BJ (cell line): ENCODE measurements around the gene PYGM. TPM values are rescaled to one million over a fixed set of nuclear protein-coding genes. Genes with fewer than 3 reads are reported as not detected.

Experiments
- CTCF ChIA-PET: fragments of 350-600 bp; formaldehyde crosslinking; extraction: SDS; loops from one replicate; lab custom pipeline; 2021; ENCODE audit warnings: antibody characterized with exemption, inconsistent platforms; lab: Yijun Ruan, JAX
- POLR2A ChIA-PET: fragments of 300-600 bp; sonication (Branson Sonifier 250); formaldehyde crosslinking; extraction: SDS; loops from one replicate; lab custom pipeline; 2021; ENCODE audit warnings: antibody characterized with exemption; lab: Charles Lee
- DNase-seq: peaks from one replicate; pipeline ENCODE4 v3.0.0-alpha.2; 2011; ENCODE audit warnings: low read depth
- H3K27me3 ChIP-seq: 2 replicates; pipeline ENCODE4 v1.6.0; 2011; ENCODE audit warnings: low read length; ENCODE audit not compliant: control insufficient read depth, insufficient read depth
- H3K36me3 ChIP-seq: 2 replicates; pipeline ENCODE4 v1.5.1; 2011; ENCODE audit warnings: low read length; ENCODE audit not compliant: control insufficient read depth, insufficient read depth
- H3K4me3 ChIP-seq: 2 replicates; pipeline ENCODE4 v1.5.1; 2011; ENCODE audit warnings: low read depth, mild to moderate bottlenecking, control low read depth, low read length
- polyA plus RNA-seq: library from polyadenylated mRNA; depleted of rRNA; stranded (reverse); fragments of >200 nt; gene quantifications from 2 replicates; pipeline ENCODE4 v1.2.3, GENCODE V29; 2011
- TF ChIP-seq, protein P1 (sequence below): IDR thresholded peaks from 2 replicates; pipeline ENCODE4 v1.5.1; 2011; ENCODE audit warnings: low read depth, mild to moderate bottlenecking, control low read depth, inconsistent platforms, low read length, moderate library complexity; ENCODE audit not compliant: insufficient read depth

Gene PYGM
- polyA plus RNA-seq, 1 experiment, result 0.10 TPM

DNA sequence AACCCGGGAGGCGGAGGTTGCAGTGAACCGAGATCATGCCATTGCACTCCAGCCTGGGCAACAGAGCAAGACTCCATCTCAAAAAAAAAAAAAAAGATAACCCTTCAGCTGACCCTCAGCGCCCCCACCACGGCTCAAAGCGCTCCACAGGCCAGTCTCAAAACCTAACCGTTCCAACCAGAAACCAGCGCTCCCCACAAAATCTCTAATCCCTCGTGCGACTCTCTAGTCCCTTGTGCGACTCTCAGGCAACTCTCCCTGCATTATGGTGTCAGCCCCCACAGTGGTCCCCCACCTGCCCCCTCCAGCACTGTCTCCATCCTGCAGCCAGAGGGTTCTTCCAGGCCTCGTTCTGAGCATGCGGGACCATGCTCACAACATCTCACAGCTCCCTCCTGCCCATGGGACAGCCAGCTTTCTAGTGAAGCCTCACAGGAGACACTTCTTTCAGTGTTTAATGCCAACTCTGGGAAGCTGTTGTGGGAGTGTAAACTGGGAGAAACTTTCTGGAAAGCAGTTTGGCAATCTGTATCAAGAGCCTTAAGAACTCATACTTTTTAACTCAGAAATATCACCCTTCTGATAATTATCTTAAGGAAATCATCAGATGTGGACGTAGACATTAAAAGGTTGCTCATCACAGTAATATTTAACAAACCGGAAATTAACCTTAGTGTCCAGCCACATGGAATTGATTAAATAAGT, 11.7 kb downstream of the PYGM start:
- CTCF ChIA-PET, result interaction anchor here (0.8 to 1.4 kb wide), 4 partner anchors 24 to 97 kb away, joined by 3 to 6 read pairs (median 4); no protein-coding TSS in a partner anchor
- H3K4me3 ChIP-seq, result no peak overlapping the region
- POLR2A ChIA-PET, result no interaction called here
- no peaks in the 10 kb centered on the region for H3K36me3 ChIP-seq
- DNase-seq, result peak; percentile 78
- peaks cover 11% of the 10 kb centered on the region for H3K27me3 ChIP-seq
- TF ChIP-seq, protein P1, sequence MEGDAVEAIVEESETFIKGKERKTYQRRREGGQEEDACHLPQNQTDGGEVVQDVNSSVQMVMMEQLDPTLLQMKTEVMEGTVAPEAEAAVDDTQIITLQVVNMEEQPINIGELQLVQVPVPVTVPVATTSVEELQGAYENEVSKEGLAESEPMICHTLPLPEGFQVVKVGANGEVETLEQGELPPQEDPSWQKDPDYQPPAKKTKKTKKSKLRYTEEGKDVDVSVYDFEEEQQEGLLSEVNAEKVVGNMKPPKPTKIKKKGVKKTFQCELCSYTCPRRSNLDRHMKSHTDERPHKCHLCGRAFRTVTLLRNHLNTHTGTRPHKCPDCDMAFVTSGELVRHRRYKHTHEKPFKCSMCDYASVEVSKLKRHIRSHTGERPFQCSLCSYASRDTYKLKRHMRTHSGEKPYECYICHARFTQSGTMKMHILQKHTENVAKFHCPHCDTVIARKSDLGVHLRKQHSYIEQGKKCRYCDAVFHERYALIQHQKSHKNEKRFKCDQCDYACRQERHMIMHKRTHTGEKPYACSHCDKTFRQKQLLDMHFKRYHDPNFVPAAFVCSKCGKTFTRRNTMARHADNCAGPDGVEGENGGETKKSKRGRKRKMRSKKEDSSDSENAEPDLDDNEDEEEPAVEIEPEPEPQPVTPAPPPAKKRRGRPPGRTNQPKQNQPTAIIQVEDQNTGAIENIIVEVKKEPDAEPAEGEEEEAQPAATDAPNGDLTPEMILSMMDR, result no peak

DNA sequence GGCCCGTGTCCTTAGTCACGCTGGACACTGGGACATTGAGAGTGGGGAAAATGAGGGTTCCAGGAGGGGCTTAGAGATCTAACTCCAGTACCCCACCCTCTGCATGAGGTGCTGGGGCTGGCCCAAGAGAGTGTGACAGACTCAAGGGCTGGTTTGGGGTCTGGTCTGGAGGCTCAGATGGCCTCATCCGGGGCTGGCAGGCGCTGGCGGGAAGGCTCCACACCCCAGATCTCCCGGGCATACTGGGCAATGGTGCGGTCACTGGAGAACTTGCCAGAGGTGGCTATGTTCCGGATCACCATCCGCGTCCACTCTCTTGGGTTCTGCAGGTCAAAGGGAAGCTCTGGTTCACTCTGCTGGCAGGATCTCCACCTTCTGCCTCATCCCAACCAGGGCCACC, 13.3 kb downstream of the PYGM start:
- no peak overlapping the region for H3K4me3 ChIP-seq
- DNase-seq, result no peak
- peaks cover 24% of the 10 kb centered on the region for H3K27me3 ChIP-seq
- no peaks in the 10 kb centered on the region for H3K36me3 ChIP-seq
- ChIA-PET CTCF (no interaction called here), POLR2A (no interaction called here)
- TF ChIP-seq, protein P1, result no peak

DNA sequence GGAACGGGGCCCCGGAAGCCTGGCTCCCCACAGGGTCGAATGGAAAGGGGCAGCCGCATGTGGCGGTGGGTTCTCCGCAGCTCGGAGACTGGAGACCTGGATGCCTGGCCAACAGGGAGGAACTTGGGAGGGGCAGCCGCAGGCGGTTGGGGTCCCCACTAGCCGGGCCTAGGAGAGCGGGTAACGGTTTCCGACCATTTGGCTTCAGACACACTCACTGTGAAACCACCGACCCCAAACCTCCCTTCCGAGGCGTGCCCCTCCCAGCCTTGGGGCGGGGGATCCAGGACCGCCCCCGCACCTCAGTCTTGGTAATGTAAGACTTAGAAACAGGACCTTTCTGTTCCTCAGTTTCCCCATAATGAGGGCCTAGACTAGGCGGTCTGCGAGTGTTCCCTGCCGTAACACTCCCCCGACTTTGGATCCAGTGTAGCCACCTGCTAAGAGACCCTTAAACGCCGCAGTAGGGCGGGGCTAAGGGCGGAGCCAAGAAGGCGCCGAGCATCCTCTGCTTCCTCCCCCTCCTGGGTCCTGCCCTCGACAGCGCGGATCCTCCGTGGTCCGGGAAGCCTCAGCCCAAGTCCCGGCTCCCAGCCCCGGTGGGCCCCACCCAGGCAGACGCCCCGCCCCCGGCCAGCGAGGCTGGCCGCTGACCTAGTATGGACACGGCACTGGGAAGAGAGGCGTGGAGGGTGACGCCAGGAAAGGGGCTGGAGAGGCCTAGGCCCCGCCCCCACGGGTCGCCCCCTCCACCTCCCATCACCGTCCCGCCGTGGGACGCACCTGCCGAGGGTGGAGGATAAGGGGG, 14.0 kb downstream of the PYGM start:
- peak overlapping the region; percentile 21 for H3K4me3 ChIP-seq
- CTCF ChIA-PET, result no interaction called here

DNA sequence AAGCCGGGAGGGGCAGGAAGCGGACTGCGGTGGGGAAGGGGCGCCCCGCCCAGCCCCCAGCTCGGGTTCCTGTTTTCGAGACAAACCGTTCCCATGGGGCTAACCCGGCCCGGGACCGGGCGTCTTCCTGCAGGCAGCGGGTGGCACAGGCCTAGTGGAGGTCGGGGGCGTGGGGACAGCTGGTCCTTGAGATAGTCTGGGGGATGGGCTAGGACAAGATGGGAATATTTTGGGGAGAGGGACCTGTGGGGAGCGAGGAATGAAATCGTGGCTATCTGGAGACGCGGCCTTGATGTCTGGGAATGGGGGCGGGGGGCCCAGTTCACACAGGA, 14.6 kb downstream of the PYGM start:
- DNase-seq, result no peak
- TF ChIP-seq, protein P1, result no peak
- POLR2A ChIA-PET, result no interaction called here
- CTCF ChIA-PET, result interaction anchor here (1.1 to 3.3 kb wide), 4 partner anchors 12 to 93 kb away, joined by 4 to 9 read pairs (median 6); no protein-coding TSS in a partner anchor
- H3K36me3 ChIP-seq, result no peaks in the 10 kb centered on the region
- H3K27me3 ChIP-seq, result peaks cover 33% of the 10 kb centered on the region
- peak overlapping the region; percentile 21 for H3K4me3 ChIP-seq

More for the DNA sequence above, 14.0 kb downstream of the PYGM start:
- no peaks in the 10 kb centered on the region for H3K36me3 ChIP-seq
- H3K27me3 ChIP-seq, result peaks cover 31% of the 10 kb centered on the region
- TF ChIP-seq, protein P1, result no peak
- DNase-seq, result no peak
- POLR2A ChIA-PET, result no interaction called here

DNA sequence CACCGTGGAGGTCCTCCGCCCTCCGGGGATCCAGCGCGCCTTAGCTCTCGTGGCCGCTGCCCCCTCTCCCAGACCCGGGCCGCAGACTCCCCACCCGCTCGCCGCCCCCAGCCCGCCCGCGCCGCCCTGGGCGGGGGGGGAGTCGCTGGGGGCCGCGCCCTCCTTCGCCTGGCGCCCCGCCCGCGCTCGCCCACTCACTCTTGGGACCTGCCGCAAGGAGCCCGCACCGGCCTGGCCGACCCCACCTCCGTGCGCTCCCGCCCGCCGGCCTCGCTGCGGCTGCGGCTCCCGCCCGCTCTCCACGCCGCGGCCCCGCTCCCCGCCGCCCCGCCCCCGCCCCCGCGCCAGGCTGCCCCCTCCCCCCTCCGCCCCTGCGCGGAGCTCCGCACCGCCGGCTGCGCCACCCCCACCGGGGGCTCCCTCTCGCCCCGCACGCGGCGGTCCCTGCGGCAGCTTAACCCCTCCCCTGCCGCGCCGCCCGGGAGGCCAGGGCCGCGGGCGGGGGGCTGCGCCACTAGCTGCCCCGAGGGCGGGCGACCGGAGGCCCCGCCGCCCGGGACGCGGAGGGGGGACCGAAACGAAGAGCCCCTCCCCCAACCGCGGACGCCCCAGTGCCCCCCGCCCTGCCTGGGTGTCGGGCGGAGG, 15.1 kb downstream of the PYGM start:
- H3K4me3 ChIP-seq, result peak overlapping the region; percentile 21
- POLR2A ChIA-PET, result no interaction called here

More for the DNA sequence above, 15.1 kb downstream of the PYGM start:
- TF ChIP-seq, protein P1, result no peak
- CTCF ChIA-PET, result interaction anchor here (0.8 to 3.3 kb wide), 8 partner anchors 11 to 92 kb away, joined by 3 to 19 read pairs (median 4); partner anchors contain the start of gene PYGM
- H3K36me3 ChIP-seq, result no peaks in the 10 kb centered on the region
- DNase-seq, result no peak
- peaks cover 36% of the 10 kb centered on the region for H3K27me3 ChIP-seq
